ENCODE results near the gene IRX2.

The IRX2 gene

DNA sequence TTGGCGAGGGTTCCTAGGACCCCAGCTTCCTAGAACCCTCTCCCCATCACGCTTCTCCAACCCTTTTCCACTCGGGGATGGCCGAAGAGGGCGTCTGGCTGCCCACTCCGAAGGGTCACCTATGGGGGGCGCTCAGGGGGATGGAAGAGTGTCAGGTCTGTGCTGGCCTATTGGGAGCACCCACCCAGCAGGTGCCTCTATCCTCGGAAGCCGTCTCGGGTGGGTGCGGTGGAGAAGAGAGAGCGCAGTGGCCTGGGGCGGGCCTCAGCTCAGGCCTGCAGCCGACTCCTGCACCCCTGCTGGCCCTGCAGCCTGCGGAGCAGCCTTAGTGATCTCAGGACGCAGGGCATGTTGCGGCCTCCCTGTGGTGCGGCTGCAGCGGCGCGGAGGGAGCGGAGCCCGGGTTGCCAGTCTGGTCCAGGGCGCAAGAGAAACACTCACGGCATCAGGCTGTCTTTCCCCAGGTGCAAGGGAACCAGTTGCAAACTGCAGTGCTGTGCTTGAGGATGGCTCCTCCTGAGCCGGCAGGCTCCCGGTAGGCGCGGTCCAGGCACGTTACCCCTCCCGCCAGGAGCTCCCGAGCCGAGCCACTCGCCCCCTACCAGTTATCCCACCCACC lies 1.5 kb upstream of the IRX2 start:
- Histone ChIP-seq H3K27me3 (ENCODE audit: insufficient read depth, low read length, poor library complexity, severe bottlenecking) (no peaks in the 10 kb centered on the region), H3K9ac (ENCODE audit: low read depth, low read length, poor library complexity, severe bottlenecking) (no peak overlapping the region), H3K4me2 (ENCODE audit: low read depth, low read length, poor library complexity, severe bottlenecking) (no peak overlapping the region), H3K79me2 (ENCODE audit: insufficient read depth, low read length) (no peaks in the 10 kb centered on the region), H3K4me3 (ENCODE audit: low read length, poor library complexity, severe bottlenecking) (no peak overlapping the region), H3K36me3 (ENCODE audit: insufficient read depth, low read length) (no peaks in the 10 kb centered on the region), H4K20me1 (ENCODE audit: insufficient read depth, low read length, poor library complexity, severe bottlenecking) (no peaks in the 10 kb centered on the region), H3K4me1 (ENCODE audit: insufficient read depth, low read length, poor library complexity, severe bottlenecking) (no peaks in the 10 kb centered on the region), H3F3A (ENCODE audit: low read depth) (no peaks in the 10 kb centered on the region), H3K9me2 (replicated peaks; ENCODE audit: low read depth, low read length) (no peaks in the 10 kb centered on the region), H3K9me3 (ENCODE audit: insufficient read depth, low read depth, low read length) (peaks cover 4% of the 10 kb centered on the region; the same call in 1 of the 2 replicates), H2AFZ (ENCODE audit: low read length) (no peak overlapping the region)
- TF ChIP-seq EZH2phosphoT487 (IDR thresholded peaks at IDR 0.05; ENCODE audit: borderline replicate concordance): no peak
- TF ChIP-seq, protein P1, sequence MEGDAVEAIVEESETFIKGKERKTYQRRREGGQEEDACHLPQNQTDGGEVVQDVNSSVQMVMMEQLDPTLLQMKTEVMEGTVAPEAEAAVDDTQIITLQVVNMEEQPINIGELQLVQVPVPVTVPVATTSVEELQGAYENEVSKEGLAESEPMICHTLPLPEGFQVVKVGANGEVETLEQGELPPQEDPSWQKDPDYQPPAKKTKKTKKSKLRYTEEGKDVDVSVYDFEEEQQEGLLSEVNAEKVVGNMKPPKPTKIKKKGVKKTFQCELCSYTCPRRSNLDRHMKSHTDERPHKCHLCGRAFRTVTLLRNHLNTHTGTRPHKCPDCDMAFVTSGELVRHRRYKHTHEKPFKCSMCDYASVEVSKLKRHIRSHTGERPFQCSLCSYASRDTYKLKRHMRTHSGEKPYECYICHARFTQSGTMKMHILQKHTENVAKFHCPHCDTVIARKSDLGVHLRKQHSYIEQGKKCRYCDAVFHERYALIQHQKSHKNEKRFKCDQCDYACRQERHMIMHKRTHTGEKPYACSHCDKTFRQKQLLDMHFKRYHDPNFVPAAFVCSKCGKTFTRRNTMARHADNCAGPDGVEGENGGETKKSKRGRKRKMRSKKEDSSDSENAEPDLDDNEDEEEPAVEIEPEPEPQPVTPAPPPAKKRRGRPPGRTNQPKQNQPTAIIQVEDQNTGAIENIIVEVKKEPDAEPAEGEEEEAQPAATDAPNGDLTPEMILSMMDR (conservative IDR thresholded peaks at IDR 0.05; ENCODE audit: low read length): no peak

DNA sequence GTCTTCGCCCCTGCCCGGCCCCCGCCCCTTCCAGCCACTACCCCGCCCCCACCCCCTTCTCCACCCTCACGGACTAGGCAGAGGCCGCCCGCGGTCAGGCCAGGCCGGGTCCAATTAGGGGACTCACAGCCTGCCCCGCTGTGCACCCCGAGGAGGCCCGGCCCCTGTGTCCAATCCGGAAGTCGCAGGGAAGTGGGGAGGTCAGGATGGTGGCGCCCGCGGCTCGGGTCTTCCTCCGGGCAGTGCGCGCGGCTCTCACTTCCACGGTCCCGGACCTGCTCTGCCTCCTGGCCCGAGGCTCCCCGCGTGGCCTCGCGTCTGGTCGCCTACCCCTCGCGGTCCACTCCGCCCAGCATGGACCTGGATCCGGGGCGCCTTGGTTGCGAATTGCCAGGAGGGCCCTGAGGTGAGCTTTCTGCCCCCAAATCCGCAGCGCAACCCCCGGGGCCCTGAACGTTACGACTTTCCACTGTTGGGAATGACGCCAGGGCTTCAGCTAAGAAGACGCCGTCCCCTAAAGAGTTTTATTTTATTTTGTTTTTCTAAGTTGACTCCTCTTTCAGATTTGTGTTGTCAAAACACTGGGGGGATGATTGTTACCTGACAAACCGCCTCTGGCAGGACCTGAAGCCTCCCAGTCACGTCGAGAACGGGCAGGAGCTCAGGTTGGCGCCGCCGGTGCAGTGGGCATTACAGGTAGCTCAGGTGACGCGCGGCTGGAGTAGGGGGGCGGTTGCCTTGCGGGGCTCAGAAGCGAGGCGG lies 763 bp upstream of the IRX2 start:
- H4K20me1 ChIP-seq (ENCODE audit: insufficient read depth, low read length, poor library complexity, severe bottlenecking): no peaks in the 10 kb centered on the region
- H3K4me1 ChIP-seq (ENCODE audit: insufficient read depth, low read length, poor library complexity, severe bottlenecking): no peaks in the 10 kb centered on the region
- no peaks in the 10 kb centered on the region for H3K9me2 ChIP-seq (replicated peaks; ENCODE audit: low read depth, low read length)
- no peaks in the 10 kb centered on the region for H3K79me2 ChIP-seq (ENCODE audit: insufficient read depth, low read length)
- no peaks in the 10 kb centered on the region for H3K36me3 ChIP-seq (ENCODE audit: insufficient read depth, low read length)
- no peak overlapping the region for H3K4me3 ChIP-seq (ENCODE audit: low read length, poor library complexity, severe bottlenecking)
- no peaks in the 10 kb centered on the region for H3F3A ChIP-seq (ENCODE audit: low read depth)
- H2AFZ ChIP-seq (ENCODE audit: low read length): no peak overlapping the region
- no peak overlapping the region for H3K9ac ChIP-seq (ENCODE audit: low read depth, low read length, poor library complexity, severe bottlenecking)
- H3K27me3 ChIP-seq (ENCODE audit: insufficient read depth, low read length, poor library complexity, severe bottlenecking): no peaks in the 10 kb centered on the region
- no peak overlapping the region for H3K4me2 ChIP-seq (ENCODE audit: low read depth, low read length, poor library complexity, severe bottlenecking)
- no peaks in the 10 kb centered on the region; the same call in 1 of the 2 replicates for H3K9me3 ChIP-seq (ENCODE audit: insufficient read depth, low read depth, low read length)
- TF ChIP-seq, protein P1 (conservative IDR thresholded peaks at IDR 0.05; ENCODE audit: low read length): no peak
- no peak for TF ChIP-seq EZH2phosphoT487 (IDR thresholded peaks at IDR 0.05; ENCODE audit: borderline replicate concordance)

DNA sequence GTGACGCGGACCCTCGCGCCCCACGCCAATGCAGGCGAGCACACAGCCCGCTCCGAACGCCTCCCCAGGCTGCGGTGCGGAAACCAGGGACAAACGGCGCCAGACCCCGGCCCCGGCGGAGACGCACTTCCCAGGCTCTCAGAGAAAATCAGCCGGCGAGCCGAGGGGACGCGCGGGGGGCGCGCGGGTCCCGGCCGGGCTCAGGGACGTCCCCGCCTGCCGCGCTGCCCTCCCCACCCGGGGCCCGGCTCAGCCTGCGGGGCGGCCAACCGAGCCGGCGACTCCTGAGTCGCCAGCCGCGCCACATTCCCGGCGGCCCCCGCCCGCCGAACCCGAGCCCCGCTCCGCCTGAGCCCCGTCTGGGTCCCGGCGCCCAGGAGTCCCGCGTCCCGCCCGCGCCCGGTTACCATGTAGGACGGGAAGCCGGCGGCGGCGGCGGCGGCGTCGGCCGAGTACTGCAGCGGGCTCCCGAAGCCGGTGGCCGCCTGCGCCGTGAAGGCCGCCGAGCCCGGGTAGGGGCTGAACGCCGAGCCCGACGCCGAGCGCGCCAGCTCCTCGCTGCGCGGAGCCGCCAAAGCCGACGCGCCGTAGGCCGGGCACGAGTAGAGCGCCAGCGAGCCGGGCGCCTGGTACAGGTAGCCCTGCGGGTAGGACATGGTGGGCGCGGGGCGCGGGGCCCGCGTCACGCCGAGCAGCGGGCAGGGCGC lies 566 bp downstream of the IRX2 start:
- H3K36me3 ChIP-seq (ENCODE audit: insufficient read depth, low read length): no peaks in the 10 kb centered on the region
- H3K27me3 ChIP-seq (ENCODE audit: insufficient read depth, low read length, poor library complexity, severe bottlenecking): no peaks in the 10 kb centered on the region
- H3K9me2 ChIP-seq (replicated peaks; ENCODE audit: low read depth, low read length): no peaks in the 10 kb centered on the region
- no peak overlapping the region for H2AFZ ChIP-seq (ENCODE audit: low read length)
- no peaks in the 10 kb centered on the region for H3F3A ChIP-seq (ENCODE audit: low read depth)
- H3K4me3 ChIP-seq (ENCODE audit: low read length, poor library complexity, severe bottlenecking): no peak overlapping the region
- no peaks in the 10 kb centered on the region for H3K79me2 ChIP-seq (ENCODE audit: insufficient read depth, low read length)
- H3K9ac ChIP-seq (ENCODE audit: low read depth, low read length, poor library complexity, severe bottlenecking): no peak overlapping the region
- no peak for TF ChIP-seq EZH2phosphoT487 (IDR thresholded peaks at IDR 0.05; ENCODE audit: borderline replicate concordance)
- TF ChIP-seq, protein P1 (conservative IDR thresholded peaks at IDR 0.05; ENCODE audit: low read length): no peak
- no peaks in the 10 kb centered on the region for H4K20me1 ChIP-seq (ENCODE audit: insufficient read depth, low read length, poor library complexity, severe bottlenecking)
- H3K4me2 ChIP-seq (ENCODE audit: low read depth, low read length, poor library complexity, severe bottlenecking): no peak overlapping the region
- H3K4me1 ChIP-seq (ENCODE audit: insufficient read depth, low read length, poor library complexity, severe bottlenecking): no peaks in the 10 kb centered on the region
- H3K9me3 ChIP-seq (ENCODE audit: insufficient read depth, low read depth, low read length): no peaks in the 10 kb centered on the region
